ENCODE results near the gene P4HB. TPM values are rescaled to one million over a fixed set of nuclear protein-coding genes. Genes with fewer than 3 reads are reported as not detected.

Gene P4HB
- total RNA-seq, 1 donor from 2014 or later: 259 TPM

Other genes starting within 250 kb of the P4HB start
- 137 TPM for gene NPLOC4, start 223.4 kb downstream of the P4HB start, total RNA-seq (ENCODE audit: unreplicated experiment)
- not detected for gene TSPAN10, start 223.3 kb downstream of the P4HB start, total RNA-seq (ENCODE audit: unreplicated experiment)
- not detected for gene PDE6G, start 204.0 kb downstream of the P4HB start, total RNA-seq (ENCODE audit: unreplicated experiment)
- gene OXLD1, start 193.9 kb downstream of the P4HB start, total RNA-seq (ENCODE audit: unreplicated experiment): 24.7 TPM
- gene CCDC137, start 193.8 kb downstream of the P4HB start, total RNA-seq (ENCODE audit: unreplicated experiment): 33.8 TPM
- 55.2 TPM for gene ARL16, start 176.7 kb downstream of the P4HB start, total RNA-seq (ENCODE audit: unreplicated experiment)
- gene HGS, start 176.5 kb downstream of the P4HB start, total RNA-seq (ENCODE audit: unreplicated experiment): 167 TPM
- gene MRPL12, start 157.2 kb downstream of the P4HB start, total RNA-seq (ENCODE audit: unreplicated experiment): 57.7 TPM
- 60.8 TPM for gene SLC25A10, start 148.3 kb downstream of the P4HB start, total RNA-seq (ENCODE audit: unreplicated experiment)
- gene GCGR, start 56.4 kb downstream of the P4HB start, total RNA-seq (ENCODE audit: unreplicated experiment): 6.7 TPM
- gene MCRIP1, start 27.2 kb downstream of the P4HB start, total RNA-seq (ENCODE audit: unreplicated experiment): 218 TPM
- gene PPP1R27, start 25.5 kb downstream of the P4HB start, total RNA-seq (ENCODE audit: unreplicated experiment): 0.81 TPM
- 432 TPM for gene ARHGDIA, start 10.8 kb upstream of the P4HB start, total RNA-seq (ENCODE audit: unreplicated experiment)
- 80.6 TPM for gene ALYREF, start 31.1 kb upstream of the P4HB start, total RNA-seq (ENCODE audit: unreplicated experiment)
- 118 TPM for gene ANAPC11, start 31.2 kb upstream of the P4HB start, total RNA-seq (ENCODE audit: unreplicated experiment)
- 0.96 TPM for gene NPB, start 41.7 kb upstream of the P4HB start, total RNA-seq (ENCODE audit: unreplicated experiment)
- 63.0 TPM for gene PCYT2, start 50.9 kb upstream of the P4HB start, total RNA-seq (ENCODE audit: unreplicated experiment)
- gene SIRT7, start 57.6 kb upstream of the P4HB start, total RNA-seq (ENCODE audit: unreplicated experiment): 38.7 TPM
- 30.6 TPM for gene MAFG, start 67.2 kb upstream of the P4HB start, total RNA-seq (ENCODE audit: unreplicated experiment)
- 68.1 TPM for gene PYCR1, start 76.8 kb upstream of the P4HB start, total RNA-seq (ENCODE audit: unreplicated experiment)
- 0.69 TPM for gene MYADML2, start 86.7 kb upstream of the P4HB start, total RNA-seq (ENCODE audit: unreplicated experiment)
- 39.8 TPM for gene NOTUM, start 100.7 kb upstream of the P4HB start, total RNA-seq (ENCODE audit: unreplicated experiment)
- gene ASPSCR1, start 117.1 kb upstream of the P4HB start, total RNA-seq (ENCODE audit: unreplicated experiment): 51.7 TPM
- 59.9 TPM for gene CENPX, start 162.3 kb upstream of the P4HB start, total RNA-seq (ENCODE audit: unreplicated experiment)
- gene LRRC45, start 162.8 kb upstream of the P4HB start, total RNA-seq (ENCODE audit: unreplicated experiment): 29.6 TPM
- gene RAC3, start 171.1 kb upstream of the P4HB start, total RNA-seq (ENCODE audit: unreplicated experiment): 46.0 TPM
- 89.5 TPM for gene DCXR, start 177.2 kb upstream of the P4HB start, total RNA-seq (ENCODE audit: unreplicated experiment)
- 50.8 TPM for gene RFNG, start 191.3 kb upstream of the P4HB start, total RNA-seq (ENCODE audit: unreplicated experiment)
- 115 TPM for gene GPS1, start 191.4 kb upstream of the P4HB start, total RNA-seq (ENCODE audit: unreplicated experiment)
- gene DUS1L, start 205.3 kb upstream of the P4HB start, total RNA-seq (ENCODE audit: unreplicated experiment): 122 TPM
- gene FASN, start 237.7 kb upstream of the P4HB start, total RNA-seq (ENCODE audit: unreplicated experiment): 439 TPM

All from glutamatergic neuron (in vitro differentiated cells).